HepG2 (cell line): ENCODE measurements around the gene CACNA1G. TPM values are rescaled to one million over a fixed set of nuclear protein-coding genes. Genes with fewer than 3 reads are reported as not detected.

Source experiments
- ATF7-NPFF ChIP-seq: sonication (generic); formaldehyde crosslinking; IDR thresholded peaks from 2 replicates; pipeline ENCODE4 v1.8.1; 2023; ENCODE audit warnings: mild to moderate bottlenecking, low read depth, missing genetic modification reagents, moderate library complexity
- ETS1 ChIP-seq: sonication (generic); formaldehyde crosslinking; IDR thresholded peaks from 2 replicates; pipeline ENCODE4 v1.4.0; 2020; ENCODE audit warnings: missing genetic modification reagents
- ETV6 ChIP-seq: sonication (generic); formaldehyde crosslinking; conservative IDR thresholded peaks from 2 replicates; pipeline ENCODE4 v1.4.0; 2020; ENCODE audit warnings: missing genetic modification reagents
- FOXJ3 ChIP-seq: sonication (generic); formaldehyde crosslinking; IDR thresholded peaks from 2 replicates; pipeline ENCODE4 v1.4.0; 2020; ENCODE audit warnings: missing genetic modification reagents, mild to moderate bottlenecking, borderline replicate concordance
- HMG20B ChIP-seq: conservative IDR thresholded peaks from 2 replicates; pipeline ENCODE4 v1.6.1; 2016; ENCODE audit warnings: missing genetic modification reagents, missing compliant biosample characterization
- MEIS1 ChIP-seq: sonication (generic); formaldehyde crosslinking; IDR thresholded peaks from 2 replicates; pipeline ENCODE4 v1.9.0; 2021; ENCODE audit warnings: mild to moderate bottlenecking, missing genetic modification reagents, moderate library complexity, borderline replicate concordance
- NCOR1 ChIP-seq: fragments of 200-600 bp; sonication (generic); IDR thresholded peaks from 2 replicates; pipeline ENCODE4 v1.7.0; 2017; ENCODE audit warnings: antibody characterized with exemption, low read length, borderline replicate concordance
- NFIC ChIP-seq: IDR thresholded peaks from 2 replicates; pipeline ENCODE4 v1.6.1; 2012; ENCODE audit warnings: mild to moderate bottlenecking, low read length, inconsistent platforms
- POLR2A ChIP-seq, 2 experiments: IDR thresholded peaks; 2 replicates each; pipeline ENCODE4 v1.6.1; 2011; ENCODE audit warnings: low read depth in 2 of 2, low read length in 2 of 2, mild to moderate bottlenecking in 1 of 2, moderate library complexity in 1 of 2; ENCODE audit not compliant: insufficient read depth in 1 of 2
- REL ChIP-seq: sonication (generic); formaldehyde crosslinking; conservative IDR thresholded peaks from 2 replicates; pipeline ENCODE4 v1.8.0; 2022; ENCODE audit warnings: mild to moderate bottlenecking, missing genetic modification reagents, moderate library complexity
- TOPORS ChIP-seq: sonication (generic); formaldehyde crosslinking; IDR thresholded peaks from 2 replicates; pipeline ENCODE4 v1.8.0; 2023; ENCODE audit warnings: mild to moderate bottlenecking, missing genetic modification reagents
- ZFP36 ChIP-seq: fragments of 150-350 bp; IDR thresholded peaks from 2 replicates; pipeline ENCODE4 v1.6.1; 2018; ENCODE audit warnings: borderline replicate concordance, low read length, low read depth; ENCODE audit not compliant: partially characterized antibody
- ZNF180 ChIP-seq: sonication (generic); formaldehyde crosslinking; IDR thresholded peaks from 2 replicates; pipeline ENCODE4 v1.4.0; 2020; ENCODE audit warnings: low read depth, missing genetic modification reagents, borderline replicate concordance
- ZNF292 ChIP-seq: sonication (generic); formaldehyde crosslinking; IDR thresholded peaks from 2 replicates; pipeline ENCODE4 v1.8.1; 2022; ENCODE audit warnings: mild to moderate bottlenecking, low read depth, missing genetic modification reagents, borderline replicate concordance
- ZNF546 ChIP-seq: sonication (generic); formaldehyde crosslinking; conservative IDR thresholded peaks from 2 replicates; pipeline ENCODE4 v1.8.1; 2023; ENCODE audit warnings: mild to moderate bottlenecking, missing genetic modification reagents
- ZNF569 ChIP-seq: sonication (generic); formaldehyde crosslinking; IDR thresholded peaks from 2 replicates; pipeline ENCODE4 v1.5.0; 2020; ENCODE audit warnings: mild to moderate bottlenecking, missing genetic modification reagents, moderate library complexity, borderline replicate concordance
- ZNF589 ChIP-seq: sonication (generic); formaldehyde crosslinking; conservative IDR thresholded peaks from 2 replicates; pipeline ENCODE4 v1.8.0; 2022; ENCODE audit warnings: mild to moderate bottlenecking, moderate library complexity, missing genetic modification reagents
- polyA plus RNA-seq, 8 experiments: library from polyadenylated mRNA; depleted of rRNA in 3 of 8; stranded (reverse) in 7 of 8; unstranded in 1 of 8; fragments of >200 nt; fragmentation: Illumina TruSeq in 4 of 8; extraction: Trizol in 4 of 8; gene quantifications; 2 replicates each; pipeline versions ENCODE4 v1.2.1 to v1.2.3, GENCODE V29; 2011 to 2016; ENCODE audit warnings: low read depth in 4 of 8, missing spikeins in 1 of 8, mixed read lengths in 1 of 8; ENCODE audit not compliant: insufficient read depth in 1 of 8
- total RNA-seq, 5 experiments: library from RNA; depleted of rRNA; stranded (reverse); fragments of >200 nt; fragmentation: Illumina TruSeq; extraction: Trizol; gene quantifications; 2 replicates each; pipeline ENCODE4 v1.2.3, GENCODE V29; 2016; ENCODE audit warnings: low read depth in 1 of 5
- TF ChIP-seq, protein P1 (sequence below): IDR thresholded peaks from 2 replicates; pipeline ENCODE4 v1.6.1; 2016; ENCODE audit warnings: low read depth, missing genetic modification reagents, missing compliant biosample characterization
- TF ChIP-seq, protein P2 (sequence below): sonication (generic); formaldehyde crosslinking; IDR thresholded peaks from 2 replicates; pipeline ENCODE4 v1.8.0; 2022; ENCODE audit warnings: low read depth, missing genetic modification reagents
- TF ChIP-seq, protein P3 (sequence below): sonication (generic); formaldehyde crosslinking; IDR thresholded peaks from 2 replicates; pipeline ENCODE4 v1.5.1; 2020; ENCODE audit warnings: missing genetic modification reagents, mild to moderate bottlenecking, borderline replicate concordance

The CACNA1G gene
- total and polyA plus RNA-seq, 2 of the 13 experiments (the other 11 are each of a cell fraction or from before 2014, with no cell fraction given): 0.02 TPM; not detected in 1

DNA sequence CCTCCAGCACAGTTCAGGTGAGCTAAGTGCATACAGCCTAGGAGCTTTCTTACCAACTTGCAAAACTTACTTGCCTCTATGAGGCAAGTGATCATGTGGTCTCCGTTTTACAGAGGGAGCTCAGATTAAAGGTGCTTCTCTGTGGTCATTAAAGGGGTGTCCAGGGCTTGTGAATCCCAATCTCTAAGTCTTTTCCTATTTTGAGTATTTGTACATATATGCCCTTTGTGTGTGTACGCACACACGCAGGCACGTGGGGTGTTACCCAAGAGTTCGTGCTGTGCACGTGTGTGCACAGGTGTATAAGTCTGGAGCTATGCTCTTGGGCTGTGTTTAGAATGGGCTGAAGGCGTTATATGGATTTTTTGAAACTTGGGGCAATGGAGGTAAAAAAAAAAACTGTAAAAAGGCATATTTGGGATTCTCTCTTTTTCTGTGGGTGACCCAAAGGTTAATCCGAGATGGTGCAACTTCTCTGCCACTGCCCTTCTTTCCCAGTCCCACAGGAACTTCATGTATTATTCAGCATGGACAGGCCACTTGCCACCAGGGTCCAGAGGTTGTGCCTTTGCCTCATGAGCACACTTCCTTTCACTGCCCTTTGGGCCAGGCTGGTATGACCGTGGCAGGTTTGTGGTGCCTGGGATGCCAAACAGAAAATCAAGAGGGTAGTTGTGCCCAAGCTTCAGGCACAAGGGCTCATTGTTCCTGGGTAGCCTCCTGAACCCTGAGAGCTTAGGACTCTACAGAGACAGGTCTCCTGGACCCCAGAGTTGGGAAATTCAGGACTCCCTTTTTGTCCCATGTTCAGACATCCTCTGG, 75.7 kb downstream of the CACNA1G start (continued):
- TF ChIP-seq, protein P1, sequence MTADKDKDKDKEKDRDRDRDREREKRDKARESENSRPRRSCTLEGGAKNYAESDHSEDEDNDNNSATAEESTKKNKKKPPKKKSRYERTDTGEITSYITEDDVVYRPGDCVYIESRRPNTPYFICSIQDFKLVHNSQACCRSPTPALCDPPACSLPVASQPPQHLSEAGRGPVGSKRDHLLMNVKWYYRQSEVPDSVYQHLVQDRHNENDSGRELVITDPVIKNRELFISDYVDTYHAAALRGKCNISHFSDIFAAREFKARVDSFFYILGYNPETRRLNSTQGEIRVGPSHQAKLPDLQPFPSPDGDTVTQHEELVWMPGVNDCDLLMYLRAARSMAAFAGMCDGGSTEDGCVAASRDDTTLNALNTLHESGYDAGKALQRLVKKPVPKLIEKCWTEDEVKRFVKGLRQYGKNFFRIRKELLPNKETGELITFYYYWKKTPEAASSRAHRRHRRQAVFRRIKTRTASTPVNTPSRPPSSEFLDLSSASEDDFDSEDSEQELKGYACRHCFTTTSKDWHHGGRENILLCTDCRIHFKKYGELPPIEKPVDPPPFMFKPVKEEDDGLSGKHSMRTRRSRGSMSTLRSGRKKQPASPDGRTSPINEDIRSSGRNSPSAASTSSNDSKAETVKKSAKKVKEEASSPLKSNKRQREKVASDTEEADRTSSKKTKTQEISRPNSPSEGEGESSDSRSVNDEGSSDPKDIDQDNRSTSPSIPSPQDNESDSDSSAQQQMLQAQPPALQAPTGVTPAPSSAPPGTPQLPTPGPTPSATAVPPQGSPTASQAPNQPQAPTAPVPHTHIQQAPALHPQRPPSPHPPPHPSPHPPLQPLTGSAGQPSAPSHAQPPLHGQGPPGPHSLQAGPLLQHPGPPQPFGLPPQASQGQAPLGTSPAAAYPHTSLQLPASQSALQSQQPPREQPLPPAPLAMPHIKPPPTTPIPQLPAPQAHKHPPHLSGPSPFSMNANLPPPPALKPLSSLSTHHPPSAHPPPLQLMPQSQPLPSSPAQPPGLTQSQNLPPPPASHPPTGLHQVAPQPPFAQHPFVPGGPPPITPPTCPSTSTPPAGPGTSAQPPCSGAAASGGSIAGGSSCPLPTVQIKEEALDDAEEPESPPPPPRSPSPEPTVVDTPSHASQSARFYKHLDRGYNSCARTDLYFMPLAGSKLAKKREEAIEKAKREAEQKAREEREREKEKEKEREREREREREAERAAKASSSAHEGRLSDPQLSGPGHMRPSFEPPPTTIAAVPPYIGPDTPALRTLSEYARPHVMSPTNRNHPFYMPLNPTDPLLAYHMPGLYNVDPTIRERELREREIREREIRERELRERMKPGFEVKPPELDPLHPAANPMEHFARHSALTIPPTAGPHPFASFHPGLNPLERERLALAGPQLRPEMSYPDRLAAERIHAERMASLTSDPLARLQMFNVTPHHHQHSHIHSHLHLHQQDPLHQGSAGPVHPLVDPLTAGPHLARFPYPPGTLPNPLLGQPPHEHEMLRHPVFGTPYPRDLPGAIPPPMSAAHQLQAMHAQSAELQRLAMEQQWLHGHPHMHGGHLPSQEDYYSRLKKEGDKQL (CRISPR knock-in tag): no peak
- TF ChIP-seq ATF7-NPFF (CRISPR knock-in tag): no peak; the same call in 1 of the 2 replicates
- TF ChIP-seq ZNF546 (CRISPR knock-in tag): no peak
- no peak for TF ChIP-seq ETS1 (CRISPR knock-in tag)
- TF ChIP-seq POLR2A (IDR thresholded peaks at IDR 0.05; ENCODE audit: insufficient read depth in 1 of 2, low read depth in 2 of 2, low read length in 2 of 2): peak in 1 of 2 experiments; percentile 45; a peak in 1 of 4 replicates
- TF ChIP-seq ETV6: 0 out of 2 replicates have a peak, but pooled peaks have one; percentile 38
- TF ChIP-seq ZFP36: no peak
- no peak for TF ChIP-seq MEIS1 (CRISPR knock-in tag)
- peak; percentile 54; the same call in 1 of the 2 replicates for TF ChIP-seq NCOR1
- 0 out of 2 replicates have a peak, but pooled peaks have one; percentile 25 for TF ChIP-seq FOXJ3 (CRISPR knock-in tag)
- TF ChIP-seq, protein P2, sequence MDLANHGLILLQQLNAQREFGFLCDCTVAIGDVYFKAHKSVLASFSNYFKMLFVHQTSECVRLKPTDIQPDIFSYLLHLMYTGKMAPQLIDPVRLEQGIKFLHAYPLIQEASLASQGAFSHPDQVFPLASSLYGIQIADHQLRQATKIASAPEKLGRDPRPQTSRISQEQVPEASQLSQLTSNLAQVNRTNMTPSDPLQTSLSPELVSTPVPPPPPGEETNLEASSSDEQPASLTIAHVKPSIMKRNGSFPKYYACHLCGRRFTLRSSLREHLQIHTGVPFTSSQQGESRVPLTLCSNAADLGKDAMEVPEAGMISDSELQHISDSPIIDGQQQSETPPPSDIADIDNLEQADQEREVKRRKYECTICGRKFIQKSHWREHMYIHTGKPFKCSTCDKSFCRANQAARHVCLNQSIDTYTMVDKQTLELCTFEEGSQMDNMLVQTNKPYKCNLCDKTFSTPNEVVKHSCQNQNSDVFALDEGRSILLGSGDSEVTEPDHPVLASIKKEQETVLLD (CRISPR knock-in tag): no peak
- no peak for TF ChIP-seq ZNF589 (CRISPR knock-in tag)
- TF ChIP-seq, protein P3, sequence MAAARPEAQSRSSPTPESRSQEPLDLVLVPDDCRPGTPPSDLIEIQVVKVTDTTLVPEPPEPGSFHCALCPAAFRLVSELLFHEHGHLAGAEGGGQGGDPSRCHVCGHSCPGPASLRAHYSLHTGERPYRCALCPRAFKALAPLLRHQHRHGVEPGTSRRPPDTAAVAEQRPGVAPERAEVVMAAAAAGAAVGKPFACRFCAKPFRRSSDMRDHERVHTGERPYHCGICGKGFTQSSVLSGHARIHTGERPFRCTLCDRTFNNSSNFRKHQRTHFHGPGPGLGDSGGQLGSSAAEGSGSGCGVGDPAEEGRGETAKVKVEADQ (CRISPR knock-in tag): no peak
- no peak for TF ChIP-seq REL (CRISPR knock-in tag)
- no peak for TF ChIP-seq ZNF180 (CRISPR knock-in tag)
- TF ChIP-seq ZNF569 (CRISPR knock-in tag): no peak
- TF ChIP-seq NFIC: no peak; the same call in 1 of the 2 replicates
- peak; percentile 74; the same call in 1 of the 2 replicates for TF ChIP-seq ZNF292
- no peak for TF ChIP-seq HMG20B (CRISPR knock-in tag)
- 0 out of 2 replicates have a peak, but pooled peaks have one; percentile 29 for TF ChIP-seq TOPORS (CRISPR knock-in tag)
